K562 (cell line): ENCODE measurements around the gene KSR2. TPM values are rescaled to one million over a fixed set of nuclear protein-coding genes. Genes with fewer than 3 reads are reported as not detected.

ENCODE experiments used
- ATAC-seq: fragments of 200-7000 bp; cut with Tn5 transposase; 3 replicates; pipeline ENCODE4 v1.9.1; 2020; ENCODE audit warnings: moderate library complexity
- BruUV-seq: library from RNA; stranded (reverse); fragments of 400-500 nt; replicated peaks from 2 replicates; lab custom pipeline; 2021; lab: Mats Ljungman, UMichigan
- CTCF ChIA-PET: fragments of 300-600 bp; formaldehyde crosslinking; extraction: SDS; loops from one replicate; lab custom pipeline; 2021; ENCODE audit warnings: low intra/inter-chr PET ratio; lab: Yijun Ruan, JAX
- POLR2A ChIA-PET: fragments of 300-600, 350-650 bp; sonication (Branson Sonifier 250); formaldehyde crosslinking; extraction: SDS; loops from one replicate; lab custom pipeline; 2021; ENCODE audit warnings: antibody characterized with exemption, inconsistent platforms; lab: Yijun Ruan, JAX
- DNase-seq, 4 experiments: peaks; one replicate each; pipeline versions ENCODE4 v3.0.0 to v3.0.0-alpha.2; 2011 to 2018; ENCODE audit warnings: low spot score in 3 of 4, mixed read lengths in 3 of 4; ENCODE audit errors: extremely low read depth in 1 of 4
- FAIRE-seq: peaks from 2 replicates; lab custom pipeline; 2011; peaks lifted over from hg19 to GRCh38; lab: Jason Lieb, UNC
- H2AFZ ChIP-seq: 2 replicates; pipeline ENCODE4 v1.6.0; 2011; ENCODE audit warnings: low read depth, low read length, control low read depth, inconsistent platforms
- H3K27ac ChIP-seq: fragments of 200-600 bp; 3 replicates; pipeline ENCODE4 v1.8.0; 2011; ENCODE audit warnings: low read depth, mild to moderate bottlenecking, control low read depth, inconsistent platforms, low read length, moderate library complexity, mixed read lengths; ENCODE audit errors: extremely low read depth
- H3K27me3 ChIP-seq, 2 experiments: fragments of 300-600 bp in 1 of 2; 2 replicates in 1 of 2; 3 replicates in 1 of 2; pipeline versions ENCODE4 v1.6.0 to v1.8.0; 2011; ENCODE audit warnings: inconsistent platforms in 2 of 2, low read length in 2 of 2, mild to moderate bottlenecking in 1 of 2, mixed read lengths in 1 of 2, moderate library complexity in 1 of 2; ENCODE audit not compliant: control insufficient read depth in 2 of 2, insufficient read depth in 2 of 2
- H3K36me3 ChIP-seq: fragments of 300-600 bp; 3 replicates; pipeline ENCODE4 v1.8.0; 2011; ENCODE audit warnings: mild to moderate bottlenecking, low read length, inconsistent platforms; ENCODE audit not compliant: control insufficient read depth, insufficient read depth
- H3K4me1 ChIP-seq, 2 experiments: fragments of 200-600 bp in 1 of 2; replicated peaks in 1 of 2; 2 replicates in 1 of 2; 3 replicates in 1 of 2; pipeline versions ENCODE4 v1.5.1 to v1.8.0; 2011; ENCODE audit warnings: inconsistent platforms in 2 of 2, low read length in 2 of 2, mild to moderate bottlenecking in 1 of 2, mixed read lengths in 1 of 2, moderate library complexity in 1 of 2; ENCODE audit not compliant: control insufficient read depth in 2 of 2, insufficient read depth in 2 of 2
- H3K4me2 ChIP-seq: 2 replicates; pipeline ENCODE4 v1.6.1; 2011; ENCODE audit warnings: low read length, control low read depth, inconsistent platforms, mixed read lengths; ENCODE audit not compliant: insufficient read depth
- H3K4me3 ChIP-seq: fragments of 200-600 bp; sonication (generic), shearing (Covaris generic); 2 replicates; pipeline ENCODE4 v1.5.1; 2016; ENCODE audit warnings: control low read depth, inconsistent platforms
- H3K79me2 ChIP-seq: fragments of 200-600 bp; 3 replicates; pipeline ENCODE4 v1.8.0; 2011; ENCODE audit warnings: low read length, inconsistent platforms; ENCODE audit not compliant: control insufficient read depth, insufficient read depth
- H3K9ac ChIP-seq, 2 experiments: 2 replicates each; pipeline versions ENCODE4 v1.6.0 to v1.6.1; 2011; ENCODE audit warnings: low read depth in 2 of 2, low read length in 2 of 2, control low read depth in 1 of 2, inconsistent platforms in 1 of 2, mild to moderate bottlenecking in 1 of 2, mixed read lengths in 1 of 2; ENCODE audit not compliant: insufficient read depth in 1 of 2
- H3K9me1 ChIP-seq: one replicate; pipeline ENCODE4 v1.6.0; 2011; ENCODE audit warnings: inconsistent platforms, mild to moderate bottlenecking, low read length, moderate library complexity; ENCODE audit not compliant: control insufficient read depth, insufficient read depth
- H3K9me3 ChIP-seq: replicated peaks from 2 replicates; pipeline ENCODE4 v1.5.1; 2011; ENCODE audit warnings: low read depth, low read length, inconsistent platforms; ENCODE audit not compliant: control insufficient read depth, insufficient read depth
- H4K20me1 ChIP-seq: replicated peaks from 2 replicates; pipeline ENCODE4 v1.6.1; 2011; ENCODE audit warnings: low read length, inconsistent platforms, mixed read lengths; ENCODE audit not compliant: control insufficient read depth, insufficient read depth
- C11orf30 ChIP-seq: fragments of 450-650 bp; IDR thresholded peaks from 2 replicates; pipeline ENCODE4 v1.6.1; 2016; ENCODE audit warnings: low read depth, mild to moderate bottlenecking
- CHCHD3 ChIP-seq: fragments of 250-450 bp; sonication (Bioruptor Pico); IDR thresholded peaks from 2 replicates; pipeline ENCODE4 v2.1.2; 2022; ENCODE audit warnings: mild to moderate bottlenecking
- FOXP1 ChIP-seq: sonication (generic); formaldehyde crosslinking; IDR thresholded peaks from 2 replicates; pipeline ENCODE4 v1.8.0; 2022; ENCODE audit warnings: mild to moderate bottlenecking, missing genetic modification reagents
- HDAC6 ChIP-seq: IDR thresholded peaks from 2 replicates; pipeline ENCODE4 v1.6.1; 2012; ENCODE audit warnings: low read depth, mild to moderate bottlenecking, control low read depth, inconsistent platforms, low read length, moderate library complexity
- ILF3 ChIP-seq: fragments of 450-650 bp; IDR thresholded peaks from 2 replicates; pipeline ENCODE4 v1.6.1; 2018; ENCODE audit warnings: antibody characterized with exemption, mild to moderate bottlenecking, moderate library complexity, borderline replicate concordance
- ILK ChIP-seq: fragments of 450-650 bp; IDR thresholded peaks from 2 replicates; pipeline ENCODE4 v1.6.1; 2016; ENCODE audit warnings: missing genetic modification characterization, low read depth, mild to moderate bottlenecking, missing compliant biosample characterization, moderate library complexity, borderline replicate concordance
- JUNB ChIP-seq: fragments of 450-650 bp; formaldehyde crosslinking; conservative IDR thresholded peaks from 2 replicates; pipeline ENCODE4 v1.4.0; 2020; ENCODE audit warnings: mild to moderate bottlenecking
- JUND ChIP-seq, 2 experiments: IDR thresholded peaks; 2 replicates in 1 of 2; 3 replicates in 1 of 2; pipeline ENCODE4 v1.6.1; 2011; ENCODE audit warnings: borderline replicate concordance in 2 of 2, low read depth in 2 of 2, low read length in 2 of 2, improper control_type of control experiment in 1 of 2, missing biosample characterization in 1 of 2, missing genetic modification characterization in 1 of 2, missing genetic modification reagents in 1 of 2
- MCM7 ChIP-seq, 2 experiments: fragments of 450-650 bp; IDR thresholded peaks; 2 replicates each; pipeline ENCODE4 v1.6.1; 2016 to 2018
- NCOR1 ChIP-seq: fragments of 450-650 bp; IDR thresholded peaks from 2 replicates; pipeline ENCODE4 v1.6.1; 2016; ENCODE audit warnings: mild to moderate bottlenecking, moderate library complexity
- POLR2A ChIP-seq: fragments of 450-650 bp; conservative IDR thresholded peaks from 2 replicates; pipeline ENCODE4 v1.6.1; 2016
- PTBP1 ChIP-seq: fragments of 200-400 bp; formaldehyde crosslinking; IDR thresholded peaks from 2 replicates; pipeline ENCODE4 v1.6.1; 2017; ENCODE audit warnings: low read depth, low read length
- SMARCB1 ChIP-seq: IDR thresholded peaks from 2 replicates; pipeline ENCODE4 v1.6.1; 2011; ENCODE audit warnings: improper control_type of control experiment, low read depth; ENCODE audit not compliant: insufficient read length
- TOE1 ChIP-seq, 2 experiments: fragments of 450-650 bp in 1 of 2; sonication (generic) in 1 of 2; formaldehyde crosslinking in 1 of 2; IDR thresholded peaks; 2 replicates each; pipeline versions ENCODE4 v1.7.1 to v1.8.0; 2016 to 2022; ENCODE audit warnings: borderline replicate concordance in 2 of 2, mild to moderate bottlenecking in 2 of 2, antibody characterized with exemption in 1 of 2, inconsistent platforms in 1 of 2, low read depth in 1 of 2, missing genetic modification reagents in 1 of 2, moderate library complexity in 1 of 2
- TRIM28 ChIP-seq: fragments of 450-650 bp; IDR thresholded peaks from 2 replicates; pipeline ENCODE4 v1.6.1; 2017
- U2AF1 ChIP-seq: fragments of 200-400 bp; formaldehyde crosslinking; optimal IDR thresholded peaks from 2 replicates; pipeline ENCODE3; 2017; ENCODE audit warnings: mild to moderate bottlenecking, low read depth, low read length, moderate library complexity
- ZKSCAN8 ChIP-seq: fragments of 200-800 bp; sonication (Bioruptor generic); IDR thresholded peaks from 2 replicates; pipeline ENCODE4 v1.6.1; 2016; ENCODE audit warnings: missing genetic modification characterization, missing compliant biosample characterization
- ZNF408 ChIP-seq: fragments of 250-450 bp; sonication (Bioruptor Pico); IDR thresholded peaks from 2 replicates; pipeline ENCODE4 v1.4.0; 2020; ENCODE audit warnings: low read depth, mild to moderate bottlenecking, moderate library complexity
- ZNF586 ChIP-seq: fragments of 450-650 bp; formaldehyde crosslinking; conservative IDR thresholded peaks from 2 replicates; pipeline ENCODE4 v1.4.0; 2020; ENCODE audit warnings: mild to moderate bottlenecking, moderate library complexity
- WGBS: fragments of 100-300 bp; shearing (Covaris generic); methylation state at CpG from one replicate; pipeline ENCODE4 v1.1.6; 2016; ENCODE audit warnings: low coverage, mixed read lengths; ENCODE audit not compliant: insufficient coverage; ENCODE audit errors: missing lambda C conversion rate; 5-methylcytosine and 5-hydroxymethylcytosine counted together
- in situ Hi-C: fragments of 300-500 bp; cut with MboI; formaldehyde crosslinking; loops from 4 replicates; pipeline ENCODE4 v1.15.0; 2018; ENCODE audit warnings: inconsistent platforms, mixed read lengths
- intact Hi-C: fragments of 100-400 bp; cut with micrococcal nuclease; formaldehyde crosslinking; loops from 2 replicates; pipeline ENCODE4 v1.14.2; 2022
- polyA plus RNA-seq, 8 experiments: library from polyadenylated mRNA; depleted of rRNA in 4 of 8; stranded (reverse) in 5 of 8; unstranded in 3 of 8; fragments of >200 nt; fragmentation: Nextera tagmentation in 2 of 8; fragmentation: Illumina TruSeq in 1 of 8; extraction: Ambion mirVana in 2 of 8; extraction: Trizol in 1 of 8; gene quantifications; 2 replicates each; pipeline versions ENCODE4 v1.2.1 to v1.2.3, GENCODE V29; 2011 to 2014; ENCODE audit warnings: inconsistent platforms in 1 of 8, missing spikeins in 1 of 8
- total RNA-seq, 7 experiments: library from RNA; depleted of rRNA in 6 of 7; stranded (reverse); fragments of >200 nt in 6 of 7; fragmentation: Illumina TruSeq in 2 of 7; extraction: Trizol in 2 of 7; gene quantifications; 2 replicates each; pipeline versions ENCODE4 v1.2.1 to v1.2.3, GENCODE V29; 2011 to 2021; ENCODE audit warnings: low replicate concordance in 1 of 7
- TF ChIP-seq, protein P1 (sequence below): fragments of 250-450 bp; sonication (Bioruptor Pico); IDR thresholded peaks from 2 replicates; pipeline ENCODE4 v1.5.0; 2021; ENCODE audit warnings: mild to moderate bottlenecking, borderline replicate concordance

The KSR2 gene
- total and polyA plus RNA-seq, 9 of the 15 experiments (the other 6 are each of a cell fraction or from before 2014, with no cell fraction given), result not detected

GRCh38 chr12:117483501-117483900 is 485.3 kb downstream of the KSR2 start:
- DNase-seq (no peak), ATAC-seq (no peak), FAIRE-seq (no peak)
- no peak overlapping the region for H3K9ac ChIP-seq
- POLR2A ChIA-PET, result no interaction called here
- TF ChIP-seq ILF3 (no peak), FOXP1 (CRISPR knock-in tag) (no peak), TOE1 (IDR thresholded peaks at IDR 0.05; ENCODE audit: borderline replicate concordance) (no peak), TOE1 (CRISPR knock-in tag; IDR thresholded peaks at IDR 0.05; ENCODE audit: borderline replicate concordance, low read depth) (no peak), ZNF586 (CRISPR knock-in tag) (no peak), SMARCB1 (no peak), PTBP1 (no peak), ILK (tag) (no peak), JUNB (no peak), HDAC6 (no peak), ZNF408 (CRISPR knock-in tag) (no peak), MCM7 (IDR thresholded peaks at IDR 0.05) (no peak), POLR2A (no peak), ZKSCAN8 (CRISPR knock-in tag) (no peak), NCOR1 (no peak), C11orf30 (no peak), U2AF1 (no peak), CHCHD3 (no peak), TRIM28 (no peak), JUND (IDR thresholded peaks at IDR 0.05; ENCODE audit: borderline replicate concordance, low read depth, low read length) (no peak), JUND (tag; IDR thresholded peaks at IDR 0.05; ENCODE audit: borderline replicate concordance, low read depth, low read length) (no peak)
- TF ChIP-seq, protein P1, sequence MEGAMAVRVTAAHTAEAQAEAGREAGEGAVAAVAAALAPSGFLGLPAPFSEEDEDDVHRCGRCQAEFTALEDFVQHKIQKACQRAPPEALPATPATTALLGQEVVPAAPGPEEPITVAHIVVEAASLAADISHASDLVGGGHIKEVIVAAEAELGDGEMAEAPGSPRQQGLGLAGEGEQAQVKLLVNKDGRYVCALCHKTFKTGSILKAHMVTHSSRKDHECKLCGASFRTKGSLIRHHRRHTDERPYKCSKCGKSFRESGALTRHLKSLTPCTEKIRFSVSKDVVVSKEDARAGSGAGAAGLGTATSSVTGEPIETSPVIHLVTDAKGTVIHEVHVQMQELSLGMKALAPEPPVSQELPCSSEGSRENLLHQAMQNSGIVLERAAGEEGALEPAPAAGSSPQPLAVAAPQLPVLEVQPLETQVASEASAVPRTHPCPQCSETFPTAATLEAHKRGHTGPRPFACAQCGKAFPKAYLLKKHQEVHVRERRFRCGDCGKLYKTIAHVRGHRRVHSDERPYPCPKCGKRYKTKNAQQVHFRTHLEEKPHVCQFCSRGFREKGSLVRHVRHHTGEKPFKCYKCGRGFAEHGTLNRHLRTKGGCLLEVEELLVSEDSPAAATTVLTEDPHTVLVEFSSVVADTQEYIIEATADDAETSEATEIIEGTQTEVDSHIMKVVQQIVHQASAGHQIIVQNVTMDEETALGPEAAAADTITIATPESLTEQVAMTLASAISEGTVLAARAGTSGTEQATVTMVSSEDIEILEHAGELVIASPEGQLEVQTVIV (CRISPR knock-in tag), result no peak
- H3K9me3 ChIP-seq, result no peaks in the 10 kb centered on the region
- 2% methylated on average over 5 of the region's 5 CpGs for WGBS
- BruUV-seq, result no TSS peak
- no peak overlapping the region for H3K4me3 ChIP-seq
- H3K27ac ChIP-seq, result no peak overlapping the region
- intact Hi-C loops, result no loop called here
- H3K4me2 ChIP-seq, result no peak overlapping the region
- H3K9me1 ChIP-seq, result no peaks in the 10 kb centered on the region
- no peaks in the 10 kb centered on the region for H3K4me1 ChIP-seq
- H3K36me3 ChIP-seq, result no peaks in the 10 kb centered on the region
- H2AFZ ChIP-seq, result no peak overlapping the region
- H3K79me2 ChIP-seq, result no peaks in the 10 kb centered on the region
- CTCF ChIA-PET, result no interaction called here
- no peaks in the 10 kb centered on the region for H4K20me1 ChIP-seq
- in situ Hi-C loops, result no loop called here
- no peaks in the 10 kb centered on the region; a peak in 1 of 5 replicates for H3K27me3 ChIP-seq
